A673 (cell line): ENCODE results near the gene HUS1.

Experiments
- EZH2 ChIP-seq: fragments of 200-600 bp; sonication (generic); IDR thresholded peaks from 2 replicates; pipeline ENCODE4 v1.6.1; 2017; ENCODE audit warnings: borderline replicate concordance, low read depth, mild to moderate bottlenecking, mixed read lengths, antibody characterized with exemption, low read length; ENCODE audit not compliant: poor library complexity, severe bottlenecking
- TF ChIP-seq, protein P1 (sequence below): fragments of 300-800, 200-600 bp; sonication (generic); conservative IDR thresholded peaks from 2 replicates; pipeline ENCODE4 v1.5.1; 2017; ENCODE audit warnings: low read depth, mild to moderate bottlenecking, antibody characterized with exemption, low read length, moderate library complexity, mixed read lengths

DNA sequence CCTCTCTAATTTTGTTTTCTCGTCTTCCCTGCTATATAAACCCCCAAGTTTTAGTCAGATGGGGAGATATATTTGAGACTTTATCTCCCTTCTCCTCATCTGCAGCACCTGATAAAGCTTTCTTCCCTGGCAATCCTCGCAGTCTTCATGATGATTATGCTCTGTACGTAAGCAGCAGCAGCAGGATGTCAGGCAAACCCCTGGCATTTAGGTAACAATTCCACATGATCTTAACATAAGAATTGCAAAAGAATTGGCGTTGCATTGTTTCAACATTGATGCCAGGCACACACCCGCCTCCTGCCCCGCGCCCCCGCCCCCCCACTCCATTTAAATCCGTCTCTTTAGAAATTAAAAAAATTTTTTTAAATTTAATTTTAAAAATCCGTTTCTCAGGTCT, 37.3 kb downstream of the HUS1 start:
- TF ChIP-seq, protein P1, sequence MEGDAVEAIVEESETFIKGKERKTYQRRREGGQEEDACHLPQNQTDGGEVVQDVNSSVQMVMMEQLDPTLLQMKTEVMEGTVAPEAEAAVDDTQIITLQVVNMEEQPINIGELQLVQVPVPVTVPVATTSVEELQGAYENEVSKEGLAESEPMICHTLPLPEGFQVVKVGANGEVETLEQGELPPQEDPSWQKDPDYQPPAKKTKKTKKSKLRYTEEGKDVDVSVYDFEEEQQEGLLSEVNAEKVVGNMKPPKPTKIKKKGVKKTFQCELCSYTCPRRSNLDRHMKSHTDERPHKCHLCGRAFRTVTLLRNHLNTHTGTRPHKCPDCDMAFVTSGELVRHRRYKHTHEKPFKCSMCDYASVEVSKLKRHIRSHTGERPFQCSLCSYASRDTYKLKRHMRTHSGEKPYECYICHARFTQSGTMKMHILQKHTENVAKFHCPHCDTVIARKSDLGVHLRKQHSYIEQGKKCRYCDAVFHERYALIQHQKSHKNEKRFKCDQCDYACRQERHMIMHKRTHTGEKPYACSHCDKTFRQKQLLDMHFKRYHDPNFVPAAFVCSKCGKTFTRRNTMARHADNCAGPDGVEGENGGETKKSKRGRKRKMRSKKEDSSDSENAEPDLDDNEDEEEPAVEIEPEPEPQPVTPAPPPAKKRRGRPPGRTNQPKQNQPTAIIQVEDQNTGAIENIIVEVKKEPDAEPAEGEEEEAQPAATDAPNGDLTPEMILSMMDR, result no peak
- no peak for TF ChIP-seq EZH2
